Left lobe of liver (tissue), 2 donors: ENCODE measurements around the gene ZBTB24. TPM values are rescaled to one million over a fixed set of nuclear protein-coding genes. Genes with fewer than 3 reads are reported as not detected.
"Not testable (repeated sequence)": the region's sequence is repeated elsewhere in the genome, so short reads cannot be mapped to it uniquely, and the experiment has no call there.

Experiments used
- ATAC-seq: fragments of 200-7000 bp; cut with Tn5 transposase; one replicate; pipeline ENCODE4 v1.9.1; 2020; ENCODE audit warnings: mild to moderate bottlenecking, moderate library complexity
- DNase-seq: peaks from one replicate; pipeline ENCODE4 v3.0.0-alpha.2; 2020; ENCODE audit warnings: low spot score
- total RNA-seq: library from RNA; stranded (reverse); gene quantifications from one replicate; pipeline ENCODE4 v1.2.1, GENCODE V29; 2021
- donor health status: DM: no; HTN: no; CAD: no; lungs with moderate emphysema.
- donor health status: DM: no; HTN: yes; CAD: no.

ZBTB24 gene
- 2.3 TPM for total RNA-seq

- DNase-seq (peak; percentile 93), ATAC-seq (peak; percentile 95)
These were observed at the start of gene ZBTB24 for GRCh38 chr6:109482905-109483734. Gene ZBTB24 (minus strand): TSS chr6:109483219. CDS start chr6:109482026, 1,193 bp downstream.

- DNase-seq (no peak), ATAC-seq (no peak)
These were observed 48.4 kb upstream of the ZBTB24 start for GRCh38 chr6:109531446-109531845.

GRCh38 chr6:109527989-109528388, 45.0 kb upstream of the ZBTB24 start:
- ATAC-seq (no peak), DNase-seq (no peak)

- ATAC-seq (peak; percentile 88), DNase-seq (no peak)
These were observed 44.0 kb upstream of the ZBTB24 start for GRCh38 chr6:109526905-109527628.

GRCh38 chr6:109524129-109524528, 41.1 kb upstream of the ZBTB24 start:
- ATAC-seq (no peak), DNase-seq (no peak)

GRCh38 chr6:109523478-109523877, 40.5 kb upstream of the ZBTB24 start:
- peak; percentile 73 for ATAC-seq

GRCh38 chr6:109521080-109521479, 38.1 kb upstream of the ZBTB24 start:
- no peak for ATAC-seq
- DNase-seq, result no peak

More at GRCh38 chr6:109523478-109523877, 40.5 kb upstream of the ZBTB24 start:
- DNase-seq, result no peak

- not testable (repeated sequence) for DNase-seq, ATAC-seq
These were observed 36.6 kb upstream of the ZBTB24 start for GRCh38 chr6:109519647-109520046.

- ATAC-seq, result no peak
- DNase-seq, result no peak
These were observed 33.9 kb upstream of the ZBTB24 start for GRCh38 chr6:109516929-109517328.

GRCh38 chr6:109515781-109516409, 32.9 kb upstream of the ZBTB24 start:
- no peak for DNase-seq
- no peak for ATAC-seq

GRCh38 chr6:109514946-109515345, 31.9 kb upstream of the ZBTB24 start:
- ATAC-seq (no peak), DNase-seq (no peak)

GRCh38 chr6:109513571-109514071, 30.6 kb upstream of the ZBTB24 start:
- DNase-seq (no peak), ATAC-seq (no peak)

GRCh38 chr6:109512271-109512817, 29.3 kb upstream of the ZBTB24 start:
- ATAC-seq, result no peak

GRCh38 chr6:109511832-109512231, 28.8 kb upstream of the ZBTB24 start:
- ATAC-seq, result no peak

More at GRCh38 chr6:109512271-109512817, 29.3 kb upstream of the ZBTB24 start:
- DNase-seq, result no peak

GRCh38 chr6:109510358-109510757, 27.3 kb upstream of the ZBTB24 start:
- DNase-seq (no peak), ATAC-seq (no peak)

More at GRCh38 chr6:109511832-109512231, 28.8 kb upstream of the ZBTB24 start:
- no peak for DNase-seq

GRCh38 chr6:109508166-109508860, 25.3 kb upstream of the ZBTB24 start:
- ATAC-seq, result no peak
- DNase-seq, result no peak

GRCh38 chr6:109507490-109508072, 24.6 kb upstream of the ZBTB24 start:
- no peak for ATAC-seq

GRCh38 chr6:109506841-109507240, 23.8 kb upstream of the ZBTB24 start:
- ATAC-seq (no peak), DNase-seq (no peak)

More at GRCh38 chr6:109507490-109508072, 24.6 kb upstream of the ZBTB24 start:
- no peak for DNase-seq

GRCh38 chr6:109506314-109506713, 23.3 kb upstream of the ZBTB24 start:
- DNase-seq (no peak), ATAC-seq (no peak)
